Measurements from ENCODE around the gene SPINK4. TPM values are rescaled to one million over a fixed set of nuclear protein-coding genes. Genes with fewer than 3 reads are reported as not detected.

SPINK4 gene
- total RNA-seq, 1 donor from 2014 or later = not detected

DNA sequence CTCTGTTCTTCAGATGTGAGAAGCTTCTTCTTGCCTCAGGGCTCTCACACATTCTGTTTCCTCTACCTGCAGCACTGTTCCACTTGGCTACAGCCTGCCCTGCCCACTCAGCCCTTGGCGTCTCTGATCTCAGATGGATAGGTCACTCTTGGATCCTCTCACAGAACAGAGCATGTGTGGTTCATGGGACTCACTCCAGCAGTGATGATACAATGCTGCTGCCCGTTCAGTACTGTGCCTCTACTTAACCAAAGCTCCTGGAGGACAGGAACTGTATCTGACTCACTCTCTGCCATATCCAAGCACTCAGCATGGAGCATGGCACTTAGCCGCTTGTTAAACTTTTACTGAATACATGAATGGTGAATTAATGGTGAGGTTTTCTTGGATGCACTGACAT is 3.4 kb upstream of the SPINK4 start:
- H3K4me3 Mint-ChIP-seq = no peak overlapping the region
- H3K4me1 Mint-ChIP-seq = no peaks in the 10 kb centered on the region
- no peaks in the 10 kb centered on the region for H3K36me3 Mint-ChIP-seq (ENCODE audit: low read depth)
- no peak for DNase-seq (ENCODE audit: low read depth, low spot score)
- H3K27me3 Mint-ChIP-seq (ENCODE audit: low read depth) = peaks cover 44% of the 10 kb centered on the region
- TF ChIP-seq, protein P1, sequence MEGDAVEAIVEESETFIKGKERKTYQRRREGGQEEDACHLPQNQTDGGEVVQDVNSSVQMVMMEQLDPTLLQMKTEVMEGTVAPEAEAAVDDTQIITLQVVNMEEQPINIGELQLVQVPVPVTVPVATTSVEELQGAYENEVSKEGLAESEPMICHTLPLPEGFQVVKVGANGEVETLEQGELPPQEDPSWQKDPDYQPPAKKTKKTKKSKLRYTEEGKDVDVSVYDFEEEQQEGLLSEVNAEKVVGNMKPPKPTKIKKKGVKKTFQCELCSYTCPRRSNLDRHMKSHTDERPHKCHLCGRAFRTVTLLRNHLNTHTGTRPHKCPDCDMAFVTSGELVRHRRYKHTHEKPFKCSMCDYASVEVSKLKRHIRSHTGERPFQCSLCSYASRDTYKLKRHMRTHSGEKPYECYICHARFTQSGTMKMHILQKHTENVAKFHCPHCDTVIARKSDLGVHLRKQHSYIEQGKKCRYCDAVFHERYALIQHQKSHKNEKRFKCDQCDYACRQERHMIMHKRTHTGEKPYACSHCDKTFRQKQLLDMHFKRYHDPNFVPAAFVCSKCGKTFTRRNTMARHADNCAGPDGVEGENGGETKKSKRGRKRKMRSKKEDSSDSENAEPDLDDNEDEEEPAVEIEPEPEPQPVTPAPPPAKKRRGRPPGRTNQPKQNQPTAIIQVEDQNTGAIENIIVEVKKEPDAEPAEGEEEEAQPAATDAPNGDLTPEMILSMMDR (conservative IDR thresholded peaks at IDR 0.05) = no peak
- no peak overlapping the region for H3K27ac Mint-ChIP-seq (ENCODE audit: unreplicated experiment)
- H3K9me3 Mint-ChIP-seq = no peaks in the 10 kb centered on the region

DNA sequence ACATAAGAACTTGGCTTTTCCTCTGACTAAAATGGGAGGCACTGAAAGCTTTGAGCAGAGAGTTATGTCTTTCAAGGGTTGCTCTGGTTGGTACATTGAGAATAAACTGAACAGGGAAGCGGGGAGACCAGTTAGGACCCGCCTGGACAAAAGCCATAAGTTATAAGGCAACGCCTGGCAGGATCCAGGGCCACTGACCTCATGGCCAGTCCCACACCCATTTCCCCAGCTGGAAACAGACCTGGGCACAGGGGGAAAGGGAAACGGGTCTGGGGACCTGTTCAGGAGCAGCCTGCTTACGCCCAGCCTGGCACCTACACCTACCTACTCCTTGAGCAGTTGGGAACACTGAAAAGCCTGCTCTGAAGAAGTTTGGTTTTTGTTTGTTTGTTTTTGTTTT is 1.3 kb downstream of the SPINK4 start:
- H3K27me3 Mint-ChIP-seq (ENCODE audit: low read depth) = peaks cover 14% of the 10 kb centered on the region
- peak overlapping the region; percentile 54 for H3K27ac Mint-ChIP-seq (ENCODE audit: unreplicated experiment)
- no peak overlapping the region for H3K4me3 Mint-ChIP-seq
- no peaks in the 10 kb centered on the region for H3K4me1 Mint-ChIP-seq
- H3K36me3 Mint-ChIP-seq (ENCODE audit: low read depth) = no peaks in the 10 kb centered on the region
- no peak for DNase-seq (ENCODE audit: low read depth, low spot score)
- H3K9me3 Mint-ChIP-seq = no peaks in the 10 kb centered on the region
- TF ChIP-seq, protein P1 (conservative IDR thresholded peaks at IDR 0.05) = no peak

- Mint-ChIP-seq H3K36me3 (ENCODE audit: low read depth) (peaks cover 1% of the 10 kb centered on the region), H3K27ac (ENCODE audit: unreplicated experiment) (no peak overlapping the region), H3K9me3 (no peaks in the 10 kb centered on the region), H3K4me3 (no peak overlapping the region), H3K27me3 (ENCODE audit: low read depth) (peaks cover 6% of the 10 kb centered on the region), H3K4me1 (no peaks in the 10 kb centered on the region)
- no peak for DNase-seq (ENCODE audit: low read depth, low spot score)
- TF ChIP-seq, protein P1 (conservative IDR thresholded peaks at IDR 0.05) = no peak
These were observed 2.7 kb downstream of the SPINK4 start for GRCh38 chr9:33242609-33243134.

GRCh38 chr9:33244137-33244784 is 4.3 kb downstream of the SPINK4 start:
- DNase-seq (ENCODE audit: low read depth, low spot score) = no peak
- TF ChIP-seq, protein P1 (conservative IDR thresholded peaks at IDR 0.05) = no peak
- Mint-ChIP-seq H3K9me3 (no peaks in the 10 kb centered on the region), H3K36me3 (ENCODE audit: low read depth) (peaks cover 4% of the 10 kb centered on the region), H3K4me3 (no peak overlapping the region), H3K27me3 (ENCODE audit: low read depth) (peaks cover 6% of the 10 kb centered on the region), H3K4me1 (no peaks in the 10 kb centered on the region), H3K27ac (ENCODE audit: unreplicated experiment) (peak overlapping the region; percentile 46)

- Mint-ChIP-seq H3K36me3 (ENCODE audit: low read depth) (peaks cover 4% of the 10 kb centered on the region), H3K4me1 (no peaks in the 10 kb centered on the region), H3K27me3 (ENCODE audit: low read depth) (peaks cover 3% of the 10 kb centered on the region), H3K9me3 (no peaks in the 10 kb centered on the region), H3K27ac (ENCODE audit: unreplicated experiment) (no peak overlapping the region), H3K4me3 (no peak overlapping the region)
- TF ChIP-seq, protein P1 (conservative IDR thresholded peaks at IDR 0.05) = no peak
- no peak for DNase-seq (ENCODE audit: low read depth, low spot score)
These were observed 5.4 kb downstream of the SPINK4 start for GRCh38 chr9:33245341-33245740.

Data from neural crest cell (in vitro differentiated cells).